ENCODE measurements around the gene GDAP1L1.
"Not testable (repeated sequence)": the region's sequence is repeated elsewhere in the genome, so short reads cannot be mapped to it uniquely, and the experiment has no call there.

Gene GDAP1L1

GRCh38 chr20:44306927-44307326 lies 59.8 kb downstream of the GDAP1L1 start:
- DNase-seq: no peak

DNA sequence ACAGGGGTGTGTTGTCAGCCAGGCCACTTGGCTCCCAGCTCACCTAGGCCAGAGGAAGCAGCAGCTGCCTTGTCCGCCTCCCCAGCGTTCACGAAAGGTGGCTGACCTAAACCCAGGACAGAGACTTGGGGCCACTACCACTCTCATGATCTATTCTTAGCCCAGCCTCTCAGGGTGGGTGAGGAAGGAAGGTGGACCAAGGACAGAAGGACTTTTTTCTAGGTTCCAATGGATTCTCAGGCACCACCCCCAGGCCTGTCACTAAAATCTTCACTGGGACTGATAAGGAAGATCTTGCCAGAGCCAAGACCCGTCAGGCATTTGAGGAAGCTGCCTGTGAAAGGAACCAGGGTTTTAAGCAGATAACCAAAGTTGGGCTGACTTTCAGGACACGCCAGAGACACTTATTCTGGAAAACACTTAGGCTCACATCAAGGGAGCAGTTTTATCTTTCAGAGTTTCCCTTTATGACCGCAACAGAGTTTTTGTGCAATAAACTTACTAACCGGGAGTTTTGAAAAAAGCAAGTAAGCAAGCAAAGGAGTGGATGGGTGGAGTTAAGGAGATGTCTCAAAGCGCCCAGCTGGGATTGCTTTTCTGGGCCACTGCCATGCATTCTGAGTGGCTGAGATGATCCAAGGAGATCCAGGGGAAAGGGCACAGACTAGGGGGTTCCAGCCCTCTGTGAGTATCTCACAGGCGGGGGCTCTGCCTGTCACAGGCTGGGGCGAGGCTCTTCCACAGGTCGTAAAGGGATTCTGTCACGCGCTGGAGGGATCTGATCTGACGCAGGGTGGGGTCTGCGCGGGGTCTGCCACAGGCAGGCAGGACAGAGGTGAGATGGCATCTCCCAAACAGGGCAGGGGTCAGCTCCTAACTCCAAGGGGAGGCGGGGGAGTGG lies 62.9 kb downstream of the GDAP1L1 start:
- peak; percentile 21 for DNase-seq

GRCh38 chr20:44310664-44311639 lies 63.8 kb downstream of the GDAP1L1 start, which contains the start of gene FITM2:
FITM2 (minus strand) TSS chr20:44311202; CDS start chr20:44311148, 54 bp downstream.
- peak; percentile 99 for DNase-seq

DNA sequence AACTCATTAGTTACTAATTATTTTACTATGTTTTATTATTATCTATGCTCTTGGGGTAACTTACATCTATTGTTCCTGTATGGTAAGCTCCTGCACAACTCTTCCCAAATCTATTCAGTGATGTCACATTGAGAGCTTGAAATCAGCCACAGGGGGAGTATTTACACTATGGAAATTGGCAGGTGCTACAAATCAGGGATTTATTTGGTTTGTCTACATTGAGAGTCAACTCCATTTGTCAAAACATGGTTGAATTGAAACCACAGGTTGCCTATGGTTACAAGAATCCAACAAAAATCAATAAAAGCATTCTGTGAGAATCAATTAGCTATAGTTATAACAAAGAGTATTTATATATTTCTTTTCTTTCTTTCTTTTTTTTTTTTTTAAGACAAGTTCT lies 67.8 kb downstream of the GDAP1L1 start:
- no peak for DNase-seq

DNA sequence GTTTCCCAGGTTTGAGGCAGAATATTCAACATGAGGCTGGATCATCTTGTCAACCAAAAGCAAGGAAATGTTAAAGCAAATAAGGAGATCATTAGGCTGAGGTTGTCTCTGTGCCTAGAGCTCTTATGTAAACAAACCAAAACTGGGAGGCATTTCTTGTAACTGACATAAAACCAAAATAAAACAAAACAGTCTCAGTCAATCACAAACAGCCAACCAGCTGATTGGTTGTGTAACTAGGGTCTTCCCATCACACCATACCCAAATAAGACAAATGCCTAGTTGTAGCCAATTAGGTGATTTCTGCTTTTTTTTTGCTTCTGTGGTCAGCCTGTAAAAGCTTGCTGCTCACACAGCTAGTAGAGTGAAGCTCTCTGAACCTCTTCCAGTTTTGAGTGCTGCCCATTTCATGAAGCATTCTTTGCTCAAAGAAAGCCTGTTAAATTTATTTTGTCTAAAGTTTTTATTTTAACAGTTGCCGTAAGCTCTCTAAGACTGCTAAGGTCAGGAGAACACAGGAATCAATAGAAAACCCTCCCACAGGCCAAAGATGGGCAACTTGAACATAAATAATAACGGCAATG lies 72.8 kb downstream of the GDAP1L1 start:
- no peak for DNase-seq

- DNase-seq: no peak
Measured at GRCh38 chr20:44324343-44324742, 77.2 kb downstream of the GDAP1L1 start.

- no peak for DNase-seq
Measured at GRCh38 chr20:44326391-44327159, 79.5 kb downstream of the GDAP1L1 start.

GRCh38 chr20:44327748-44328147 lies 80.6 kb downstream of the GDAP1L1 start:
- not testable (repeated sequence) for DNase-seq

GRCh38 chr20:44328428-44328827 lies 81.3 kb downstream of the GDAP1L1 start:
- DNase-seq: no peak

Data from femur (tissue), 1 donor.